A549 treated with DMSO at 1 μM for 4 hours (cell line): ENCODE data around the gene TSPAN15. TPM values are rescaled to one million over a fixed set of nuclear protein-coding genes. Genes with fewer than 3 reads are reported as not detected.

Experiments used
- total RNA-seq: library from RNA; stranded (reverse); fragments of 200-300 nt; extraction: Qiagen RNA extraction; gene quantifications from 5 replicates; pipeline ENCODE4 v1.2.3, GENCODE V29; 2022; ENCODE audit warnings: low read depth

Gene TSPAN15
- total RNA-seq: 89.3 to 112 TPM (median 100 TPM) in 5 replicates

GRCh38 chr10:69451209-69451783, at the start of gene TSPAN15:
TSPAN15 (plus strand) TSS chr10:69451465; CDS start chr10:69451595, 130 bp downstream.

GRCh38 chr10:69416695-69417094, 34.6 kb upstream of the TSPAN15 start, which contains the start of gene TACR2:
TACR2 (minus strand) TSS chr10:69416918; CDS start chr10:69416323, 595 bp downstream.

Other genes starting within 250 kb of the TSPAN15 start
- 17.2 to 25.4 TPM (median 19.1 TPM) in 5 replicates for gene HKDC1, start 231.1 kb upstream of the TSPAN15 start, total RNA-seq
- gene HK1, start 173.0 kb upstream of the TSPAN15 start, total RNA-seq: 36.2 to 39.4 TPM (median 37.3 TPM) in 5 replicates
- gene TACR2, start 34.5 kb upstream of the TSPAN15 start, total RNA-seq: 0.09 to 0.16 TPM (median 0.13 TPM) in 4 of 5 replicates, not detected in the other
- not detected in 5 replicates for gene NEUROG3, start 122.0 kb downstream of the TSPAN15 start, total RNA-seq
- gene FAM241B, start 178.8 kb downstream of the TSPAN15 start, total RNA-seq: 17.7 to 20.2 TPM (median 19.0 TPM) in 5 replicates